Tibial nerve (tissue), 4 donors: ENCODE data around the gene STIMATE. TPM values are rescaled to one million over a fixed set of nuclear protein-coding genes. Genes with fewer than 3 reads are reported as not detected.
A peak's percentile ranks its signal among the peaks of the same experiment; 100 is the strongest.

Source experiments
- DNase-seq, 2 donors: peaks; one replicate each; pipeline ENCODE4 v3.0.0-alpha.2; 2019; ENCODE audit warnings: low spot score in 2 of 2
- H3K27ac ChIP-seq, 4 donors: fragments of 200-600 bp; sonication (generic) in 3 of 4; one replicate each; pipeline ENCODE4 v1.5.1; 2017 to 2019; ENCODE audit warnings: mild to moderate bottlenecking in 1 of 4
- H3K27me3 ChIP-seq, 2 donors: fragments of 200-600 bp; sonication (generic) in 1 of 2; one replicate each; pipeline versions ENCODE4 v1.5.1 to v1.6.0; 2017 to 2019
- H3K36me3 ChIP-seq, 3 donors: fragments of 200-600 bp; sonication (generic); one replicate each; pipeline ENCODE4 v1.5.1; 2018 to 2019
- H3K4me1 ChIP-seq, 4 donors: fragments of 200-600 bp; sonication (generic) in 3 of 4; one replicate each; pipeline ENCODE4 v1.5.1; 2017 to 2019
- H3K4me3 ChIP-seq, 4 donors: fragments of 200-600 bp; sonication (generic) in 3 of 4; one replicate each; pipeline ENCODE4 v1.5.1; 2017 to 2019; ENCODE audit warnings: mild to moderate bottlenecking in 1 of 4, moderate library complexity in 1 of 4
- H3K9me3 ChIP-seq, 4 donors: fragments of 200-600 bp; sonication (generic) in 3 of 4; one replicate each; pipeline ENCODE4 v1.5.1; 2017 to 2019
- EP300 ChIP-seq, 2 donors: sonication (generic); formaldehyde crosslinking; IDR thresholded peaks; one replicate each; pipeline ENCODE4 v1.6.1; 2017; ENCODE audit warnings: antibody characterized with exemption in 2 of 2, mild to moderate bottlenecking in 1 of 2
- POLR2A ChIP-seq, 2 donors: fragments of 450-650 bp; IDR thresholded peaks; one replicate each; pipeline ENCODE4 v1.6.1; 2017; ENCODE audit warnings: antibody characterized with exemption in 2 of 2, mild to moderate bottlenecking in 2 of 2, moderate library complexity in 2 of 2
- WGBS, 2 donors: methylation state at CpG; one replicate each; pipeline ENCODE4 v1.1.5; 2018; 5-methylcytosine and 5-hydroxymethylcytosine counted together
- total RNA-seq, 4 donors: library from RNA; depleted of rRNA; stranded (reverse); fragments of >200 nt; gene quantifications; one replicate each; pipeline ENCODE4 v1.1.0, GENCODE V29; 2016
- TF ChIP-seq, protein P1 (sequence below), 5 experiments: fragments of 200-600 bp in 3 of 5; fragments of 450-650 bp in 2 of 5; sonication (generic) in 3 of 5; IDR thresholded peaks; one replicate each; pipeline ENCODE4 v1.5.1; 2016 to 2019; ENCODE audit warnings: antibody characterized with exemption in 5 of 5, mild to moderate bottlenecking in 3 of 5, moderate library complexity in 2 of 5

The STIMATE gene
- total RNA-seq, 4 donors from 2014 or later, result 35.4 to 82.3 (median 46.0) TPM

DNA sequence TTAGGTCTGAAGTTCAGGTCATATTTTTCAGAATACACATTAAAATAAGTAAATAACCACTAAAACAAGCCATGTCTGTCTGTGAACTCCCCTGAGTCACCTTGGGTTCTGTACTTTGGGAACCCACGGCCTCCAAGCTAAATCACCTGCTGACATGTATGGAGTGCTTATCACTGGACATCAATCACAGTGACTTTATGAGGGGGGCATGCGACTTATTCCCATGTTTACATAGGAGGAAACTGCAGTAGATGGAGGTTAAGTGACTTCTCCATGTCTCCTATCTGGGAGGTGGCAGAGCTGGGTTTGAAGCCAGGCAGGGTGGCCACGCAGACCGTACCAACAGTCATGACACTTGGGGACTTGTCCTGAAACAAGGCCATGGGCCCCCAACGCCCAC, 75.0 kb downstream of the STIMATE start:
- Histone ChIP-seq H3K9me3 (no peaks in the 10 kb centered on the region), H3K27ac (no peak overlapping the region), H3K4me3 (no peak overlapping the region), H3K36me3 (peaks cover 0 to 89% (median 0%) of the 10 kb centered on the region in 3 donors), H3K27me3 (no peaks in the 10 kb centered on the region), H3K4me1 (no peaks in the 10 kb centered on the region)
- WGBS, 2 donors, result 76 to 80% methylated on average over 5 of the region's 5 CpGs
- no peak for TF ChIP-seq POLR2A (IDR thresholded peaks at IDR 0.05)
- TF ChIP-seq, protein P1, sequence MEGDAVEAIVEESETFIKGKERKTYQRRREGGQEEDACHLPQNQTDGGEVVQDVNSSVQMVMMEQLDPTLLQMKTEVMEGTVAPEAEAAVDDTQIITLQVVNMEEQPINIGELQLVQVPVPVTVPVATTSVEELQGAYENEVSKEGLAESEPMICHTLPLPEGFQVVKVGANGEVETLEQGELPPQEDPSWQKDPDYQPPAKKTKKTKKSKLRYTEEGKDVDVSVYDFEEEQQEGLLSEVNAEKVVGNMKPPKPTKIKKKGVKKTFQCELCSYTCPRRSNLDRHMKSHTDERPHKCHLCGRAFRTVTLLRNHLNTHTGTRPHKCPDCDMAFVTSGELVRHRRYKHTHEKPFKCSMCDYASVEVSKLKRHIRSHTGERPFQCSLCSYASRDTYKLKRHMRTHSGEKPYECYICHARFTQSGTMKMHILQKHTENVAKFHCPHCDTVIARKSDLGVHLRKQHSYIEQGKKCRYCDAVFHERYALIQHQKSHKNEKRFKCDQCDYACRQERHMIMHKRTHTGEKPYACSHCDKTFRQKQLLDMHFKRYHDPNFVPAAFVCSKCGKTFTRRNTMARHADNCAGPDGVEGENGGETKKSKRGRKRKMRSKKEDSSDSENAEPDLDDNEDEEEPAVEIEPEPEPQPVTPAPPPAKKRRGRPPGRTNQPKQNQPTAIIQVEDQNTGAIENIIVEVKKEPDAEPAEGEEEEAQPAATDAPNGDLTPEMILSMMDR (IDR thresholded peaks at IDR 0.05), result no peak
- TF ChIP-seq EP300 (IDR thresholded peaks at IDR 0.05), result no peak
- no peak for DNase-seq

DNA sequence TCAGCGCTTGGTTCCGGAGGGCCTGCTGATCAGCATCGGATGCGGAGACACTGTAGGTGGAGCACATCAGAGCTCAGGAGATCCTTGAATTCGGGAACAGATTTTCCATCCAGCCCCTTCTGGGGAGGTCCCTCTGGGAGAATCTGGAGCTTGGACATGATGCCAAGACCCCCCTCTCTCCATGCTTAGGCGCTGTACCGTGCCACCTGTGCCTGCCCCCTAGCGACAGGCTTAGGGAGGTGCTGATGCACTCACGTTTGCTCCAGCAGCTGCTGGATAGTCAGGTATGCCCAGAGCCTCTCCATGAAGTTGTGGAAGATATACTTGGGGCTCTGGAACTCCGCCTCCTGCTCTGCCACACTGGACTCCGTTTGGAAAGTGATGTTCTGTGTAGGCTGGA, 76.6 kb downstream of the STIMATE start:
- no peak for DNase-seq
- WGBS, 2 donors, result 54 to 55% methylated on average over 11 of the region's 11 CpGs
- Histone ChIP-seq H3K36me3 (peaks cover 0 to 81% (median 0%) of the 10 kb centered on the region in 3 donors), H3K27ac (no peak overlapping the region), H3K9me3 (no peaks in the 10 kb centered on the region), H3K4me1 (no peaks in the 10 kb centered on the region), H3K4me3 (no peak overlapping the region), H3K27me3 (no peaks in the 10 kb centered on the region)
- TF ChIP-seq EP300 (IDR thresholded peaks at IDR 0.05) (no peak), POLR2A (IDR thresholded peaks at IDR 0.05) (no peak)
- TF ChIP-seq, protein P1 (IDR thresholded peaks at IDR 0.05), result peak; percentile 23 to 39 (median 28)

DNA sequence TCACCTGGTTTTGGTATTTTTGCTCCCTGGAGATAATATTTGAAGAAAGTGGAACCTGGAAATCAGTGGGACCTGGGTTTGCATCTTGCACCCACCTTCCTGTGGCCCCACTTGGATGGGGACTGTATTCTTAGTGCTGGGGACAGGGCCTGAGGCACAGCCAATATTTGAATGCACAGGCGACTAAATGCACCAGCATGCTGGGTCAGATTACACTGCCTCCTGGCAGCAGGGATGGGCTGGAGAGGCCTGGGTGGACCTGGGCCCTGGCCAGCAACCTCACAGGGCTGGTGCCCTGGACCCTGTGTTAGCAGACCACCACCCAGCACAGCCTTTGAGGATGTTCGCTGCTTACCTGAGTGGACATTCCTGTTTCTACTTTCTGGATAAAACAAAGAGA, 77.4 kb downstream of the STIMATE start:
- TF ChIP-seq, protein P1 (IDR thresholded peaks at IDR 0.05), result no peak
- TF ChIP-seq POLR2A (IDR thresholded peaks at IDR 0.05) (no peak), EP300 (IDR thresholded peaks at IDR 0.05) (no peak)

DNA sequence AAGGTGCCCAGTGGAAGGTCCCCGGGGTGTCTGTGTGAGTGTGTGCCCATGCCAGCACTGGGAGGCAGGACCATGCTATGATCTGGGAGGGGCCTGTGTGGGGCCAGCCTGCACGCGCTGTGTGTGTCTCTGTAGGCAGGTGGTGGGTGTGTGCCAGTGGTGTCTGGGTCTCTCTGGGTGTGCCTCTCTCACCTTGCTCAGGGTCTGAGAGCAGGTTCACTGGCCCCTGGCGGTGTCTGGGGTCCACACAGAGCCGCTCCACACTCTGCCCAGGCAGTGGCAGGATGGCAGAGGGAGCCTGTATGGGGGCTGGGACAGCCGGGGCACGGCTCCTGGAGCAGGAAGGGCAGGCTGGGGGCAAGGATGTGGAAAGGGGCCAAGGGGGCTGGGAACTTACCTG, 79.5 kb downstream of the STIMATE start:
- Histone ChIP-seq H3K4me3 (no peak overlapping the region), H3K36me3 (peaks cover 0 to 69% (median 0%) of the 10 kb centered on the region in 3 donors), H3K27ac (no peak overlapping the region), H3K4me1 (no peaks in the 10 kb centered on the region), H3K9me3 (no peaks in the 10 kb centered on the region), H3K27me3 (no peaks in the 10 kb centered on the region)
- no peak for DNase-seq
- TF ChIP-seq EP300 (IDR thresholded peaks at IDR 0.05) (no peak), POLR2A (IDR thresholded peaks at IDR 0.05) (no peak)
- TF ChIP-seq, protein P1 (IDR thresholded peaks at IDR 0.05), result no peak
- 85 to 91% methylated on average over 6 to 7 of the region's 7 CpGs for WGBS, 2 donors

More for the DNA sequence above, 77.4 kb downstream of the STIMATE start:
- H3K27me3 ChIP-seq, result no peaks in the 10 kb centered on the region
- H3K36me3 ChIP-seq, result peaks cover 0 to 75% (median 0%) of the 10 kb centered on the region in 3 donors
- DNase-seq, result no peak
- no peak overlapping the region for H3K4me3 ChIP-seq
- WGBS, 2 donors, result 71 to 79% methylated on average over 2 of the region's 2 CpGs
- no peak overlapping the region for H3K27ac ChIP-seq
- no peaks in the 10 kb centered on the region for H3K4me1 ChIP-seq
- no peaks in the 10 kb centered on the region for H3K9me3 ChIP-seq

DNA sequence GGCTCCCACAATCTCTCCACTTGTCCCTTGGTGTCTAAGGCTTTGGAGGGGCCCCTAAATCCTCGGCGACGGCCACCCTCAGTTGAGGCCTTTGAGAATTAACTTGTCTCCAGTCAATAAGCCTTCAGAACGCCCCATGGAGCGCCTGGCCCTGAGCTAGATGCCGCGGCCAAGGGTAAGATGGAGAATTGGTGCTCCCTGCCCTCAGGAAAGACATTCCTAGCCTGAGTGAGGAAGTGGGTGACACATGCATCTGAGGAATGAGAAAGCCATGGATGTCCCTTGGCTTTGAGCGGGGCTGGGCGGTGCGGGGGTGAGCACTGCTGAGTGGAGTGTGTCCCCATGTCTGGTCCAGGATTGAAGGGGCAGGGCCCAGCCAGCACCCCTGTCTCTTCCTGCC, 80.1 kb downstream of the STIMATE start:
- WGBS, 2 donors, result 86 to 100% methylated on average over 10 of the region's 10 CpGs
- Histone ChIP-seq H3K27me3 (no peaks in the 10 kb centered on the region), H3K27ac (no peak overlapping the region), H3K9me3 (no peaks in the 10 kb centered on the region), H3K4me3 (no peak overlapping the region), H3K36me3 (peaks cover 0 to 63% (median 0%) of the 10 kb centered on the region in 3 donors), H3K4me1 (no peaks in the 10 kb centered on the region)
- TF ChIP-seq, protein P1 (IDR thresholded peaks at IDR 0.05), result no peak
- TF ChIP-seq EP300 (IDR thresholded peaks at IDR 0.05) (no peak), POLR2A (IDR thresholded peaks at IDR 0.05) (no peak)
- no peak for DNase-seq
